ENCODE data around the gene HSD11B2. TPM values are rescaled to one million over a fixed set of nuclear protein-coding genes. Genes with fewer than 3 reads are reported as not detected.

The HSD11B2 gene
- total and polyA plus RNA-seq, 10 of the 15 experiments (the other 5 are each of a cell fraction or from before 2014, with no cell fraction given) = 0.09 to 0.34 (median 0.21) TPM; not detected in 2

DNA sequence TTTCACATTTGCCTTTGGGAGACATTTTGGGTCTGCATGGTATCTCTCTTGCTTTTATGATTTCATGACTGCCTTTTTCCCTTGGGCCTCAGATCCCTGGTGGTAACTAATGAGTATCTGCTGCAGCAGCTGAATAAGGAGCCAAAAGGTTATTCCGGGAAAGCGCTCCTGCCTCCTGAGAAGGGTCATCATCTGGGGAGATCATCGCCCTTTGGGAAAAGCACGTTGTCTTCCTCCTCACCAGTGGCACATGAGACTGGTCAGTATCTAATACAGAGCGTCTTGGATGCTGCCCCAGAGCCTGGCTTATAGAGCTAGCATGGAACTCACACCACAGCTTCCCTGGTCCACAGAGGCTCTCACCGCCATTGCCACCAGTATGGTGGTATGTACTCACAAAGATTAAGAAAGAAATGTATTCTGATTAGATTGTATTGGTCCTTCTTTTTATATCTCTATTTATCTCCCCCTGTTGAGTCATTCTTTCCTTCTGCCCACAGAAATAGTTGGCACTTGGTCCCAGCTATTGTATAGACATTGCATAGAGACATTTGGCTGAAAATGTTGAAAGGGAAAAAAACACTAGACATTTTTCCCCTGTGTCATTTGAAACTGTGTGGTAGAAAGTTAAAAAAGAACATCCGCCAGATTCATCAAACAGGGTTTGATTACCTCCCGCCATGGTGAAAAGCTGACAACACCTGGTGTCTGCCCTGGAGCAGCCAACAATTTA, 46.0 kb upstream of the HSD11B2 start:
- intact Hi-C loops (cut with micrococcal nuclease; ENCODE audit: unreplicated experiment) (no loop called here), in situ Hi-C loops (cut with MboI) (no loop called here)
- H3K36me3 ChIP-seq (ENCODE audit: control insufficient read depth in 2 of 2, insufficient read depth in 2 of 2, low read length in 1 of 2) = no peaks in the 10 kb centered on the region
- SMC1A ChIA-PET (ENCODE audit: uncharacterized antibody, unreplicated experiment) = no interaction called here
- H3K4me3 ChIP-seq = no peak overlapping the region
- H3K79me2 ChIP-seq (ENCODE audit: control insufficient read depth, insufficient read depth, low read length) = no peaks in the 10 kb centered on the region
- DNase-seq (ENCODE audit: low read depth, low spot score) = no peak
- H3K27ac ChIP-seq (ENCODE audit: control insufficient read depth, insufficient read depth) = no peak overlapping the region
- no TSS peak for BruUV-seq (replicated peaks)
- no peak overlapping the region for H3K4me2 ChIP-seq (ENCODE audit: control insufficient read depth, insufficient read depth)
- H3K9ac ChIP-seq (ENCODE audit: control insufficient read depth, insufficient read depth, low read length) = no peak overlapping the region
- H3K4me1 ChIP-seq (ENCODE audit: control insufficient read depth, insufficient read depth, low read length) = no peaks in the 10 kb centered on the region
- no peaks in the 10 kb centered on the region; a peak in 2 of 4 replicates for H3K27me3 ChIP-seq (replicated peaks in 1 of 2; ENCODE audit: control insufficient read depth in 2 of 2, insufficient read depth in 2 of 2, low read length in 1 of 2)
- H2AFZ ChIP-seq (ENCODE audit: control insufficient read depth, low read depth, low read length) = no peak overlapping the region
- no peaks in the 10 kb centered on the region for H3K9me3 ChIP-seq (replicated peaks; ENCODE audit: control insufficient read depth, insufficient read depth, low read length)
- CTCF ChIA-PET = interaction anchor here (0.5 to 1.1 kb wide), 3 partner anchors 17 to 132 kb away, joined by 3 to 5 read pairs (median 4); no protein-coding TSS in a partner anchor
- FAIRE-seq = no peak
- 56% methylated on average over 8 of the region's 8 CpGs for WGBS (ENCODE audit: insufficient coverage, insufficient replicate concordance, low lambda C conversion rate, missing lambda C conversion rate)
- POLR2A ChIA-PET = no interaction called here
- no peak for ATAC-seq
- RAD21 ChIA-PET (ENCODE audit: unreplicated experiment) = no interaction called here
- no peaks in the 10 kb centered on the region for H4K20me1 ChIP-seq (ENCODE audit: control insufficient read depth, insufficient read depth)
- TF ChIP-seq FOS (IDR thresholded peaks at IDR 0.05; ENCODE audit: borderline replicate concordance, extremely low read depth, insufficient read length) (no peak), PAX5 (IDR thresholded peaks at IDR 0.05; ENCODE audit: borderline replicate concordance, low read depth, low read length) (no peak), CREB1 (IDR thresholded peaks at IDR 0.05; ENCODE audit: low read depth) (no peak), ZNF24 (IDR thresholded peaks at IDR 0.05) (no peak), POLR2A (IDR thresholded peaks at IDR 0.05; ENCODE audit: low read depth, low read length) (no peak), EZH2 (IDR thresholded peaks at IDR 0.05; ENCODE audit: borderline replicate concordance, control insufficient read depth, low read depth, low read length) (no peak), STAT1 (conservative IDR thresholded peaks at IDR 0.05) (no peak), EGR1 (IDR thresholded peaks at IDR 0.05; ENCODE audit: borderline replicate concordance in 1 of 2, low read depth in 2 of 2, low read length in 2 of 2) (no peak), HDAC6 (IDR thresholded peaks at IDR 0.05; ENCODE audit: unreplicated experiment) (no peak), SPI1 (IDR thresholded peaks at IDR 0.05; ENCODE audit: borderline replicate concordance, insufficient read depth, low read depth, low read length) (no peak), TCF7 (IDR thresholded peaks at IDR 0.05; ENCODE audit: borderline replicate concordance) (no peak), JUNB (IDR thresholded peaks at IDR 0.05) (no peak), MEF2B (IDR thresholded peaks at IDR 0.05; ENCODE audit: partially characterized antibody, poor library complexity, severe bottlenecking) (no peak), NBN (IDR thresholded peaks at IDR 0.05) (no peak), RELA (IDR thresholded peaks at IDR 0.05; ENCODE audit: borderline replicate concordance, partially characterized antibody) (no peak)
- TF ChIP-seq, protein P1, sequence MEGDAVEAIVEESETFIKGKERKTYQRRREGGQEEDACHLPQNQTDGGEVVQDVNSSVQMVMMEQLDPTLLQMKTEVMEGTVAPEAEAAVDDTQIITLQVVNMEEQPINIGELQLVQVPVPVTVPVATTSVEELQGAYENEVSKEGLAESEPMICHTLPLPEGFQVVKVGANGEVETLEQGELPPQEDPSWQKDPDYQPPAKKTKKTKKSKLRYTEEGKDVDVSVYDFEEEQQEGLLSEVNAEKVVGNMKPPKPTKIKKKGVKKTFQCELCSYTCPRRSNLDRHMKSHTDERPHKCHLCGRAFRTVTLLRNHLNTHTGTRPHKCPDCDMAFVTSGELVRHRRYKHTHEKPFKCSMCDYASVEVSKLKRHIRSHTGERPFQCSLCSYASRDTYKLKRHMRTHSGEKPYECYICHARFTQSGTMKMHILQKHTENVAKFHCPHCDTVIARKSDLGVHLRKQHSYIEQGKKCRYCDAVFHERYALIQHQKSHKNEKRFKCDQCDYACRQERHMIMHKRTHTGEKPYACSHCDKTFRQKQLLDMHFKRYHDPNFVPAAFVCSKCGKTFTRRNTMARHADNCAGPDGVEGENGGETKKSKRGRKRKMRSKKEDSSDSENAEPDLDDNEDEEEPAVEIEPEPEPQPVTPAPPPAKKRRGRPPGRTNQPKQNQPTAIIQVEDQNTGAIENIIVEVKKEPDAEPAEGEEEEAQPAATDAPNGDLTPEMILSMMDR (IDR thresholded peaks at IDR 0.05 in 2 of 3, conservative IDR thresholded peaks at IDR 0.05 in 1 of 3; ENCODE audit: control insufficient read depth in 2 of 3, extremely low read depth in 1 of 3, insufficient read depth in 1 of 3, low read depth in 3 of 3, low read length in 3 of 3) = no peak
- TF ChIP-seq, protein P2, sequence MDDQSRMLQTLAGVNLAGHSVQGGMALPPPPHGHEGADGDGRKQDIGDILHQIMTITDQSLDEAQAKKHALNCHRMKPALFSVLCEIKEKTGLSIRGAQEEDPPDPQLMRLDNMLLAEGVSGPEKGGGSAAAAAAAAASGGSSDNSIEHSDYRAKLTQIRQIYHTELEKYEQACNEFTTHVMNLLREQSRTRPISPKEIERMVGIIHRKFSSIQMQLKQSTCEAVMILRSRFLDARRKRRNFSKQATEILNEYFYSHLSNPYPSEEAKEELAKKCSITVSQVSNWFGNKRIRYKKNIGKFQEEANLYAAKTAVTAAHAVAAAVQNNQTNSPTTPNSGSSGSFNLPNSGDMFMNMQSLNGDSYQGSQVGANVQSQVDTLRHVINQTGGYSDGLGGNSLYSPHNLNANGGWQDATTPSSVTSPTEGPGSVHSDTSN (IDR thresholded peaks at IDR 0.05; ENCODE audit: insufficient replicate concordance, low read depth, low read length) = no peak
- TF ChIP-seq, protein P3, sequence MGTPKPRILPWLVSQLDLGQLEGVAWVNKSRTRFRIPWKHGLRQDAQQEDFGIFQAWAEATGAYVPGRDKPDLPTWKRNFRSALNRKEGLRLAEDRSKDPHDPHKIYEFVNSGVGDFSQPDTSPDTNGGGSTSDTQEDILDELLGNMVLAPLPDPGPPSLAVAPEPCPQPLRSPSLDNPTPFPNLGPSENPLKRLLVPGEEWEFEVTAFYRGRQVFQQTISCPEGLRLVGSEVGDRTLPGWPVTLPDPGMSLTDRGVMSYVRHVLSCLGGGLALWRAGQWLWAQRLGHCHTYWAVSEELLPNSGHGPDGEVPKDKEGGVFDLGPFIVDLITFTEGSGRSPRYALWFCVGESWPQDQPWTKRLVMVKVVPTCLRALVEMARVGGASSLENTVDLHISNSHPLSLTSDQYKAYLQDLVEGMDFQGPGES (IDR thresholded peaks at IDR 0.05) = no peak
